Astrocyte of the hippocampus (primary cell): Measurements from ENCODE around the gene HOXA5.

Experiments used
- DNase-seq: peaks from one replicate; pipeline ENCODE4 v3.0.0; 2011; ENCODE audit warnings: low read depth, low spot score

Gene HOXA5

DNA sequence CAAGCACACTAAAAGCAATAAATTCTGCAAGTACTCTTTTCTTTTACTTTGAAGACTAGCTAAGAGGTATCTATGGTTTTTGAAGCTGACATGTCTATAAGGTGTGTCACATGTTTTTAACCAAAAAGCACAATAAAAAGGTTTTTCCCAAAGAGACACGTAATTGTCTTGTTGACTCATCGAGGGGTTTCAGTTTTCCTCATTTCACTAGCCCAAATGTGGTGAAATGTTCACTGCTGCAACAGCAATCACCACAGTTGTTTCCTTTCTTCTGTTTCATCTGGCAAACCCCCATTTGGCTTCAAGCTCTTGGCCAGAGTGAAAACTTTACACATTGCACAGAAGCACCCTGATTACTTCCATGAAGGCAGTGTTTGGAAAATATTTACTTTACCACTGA is 9.1 kb downstream of the HOXA5 start:
- peak; percentile 37 for DNase-seq

DNA sequence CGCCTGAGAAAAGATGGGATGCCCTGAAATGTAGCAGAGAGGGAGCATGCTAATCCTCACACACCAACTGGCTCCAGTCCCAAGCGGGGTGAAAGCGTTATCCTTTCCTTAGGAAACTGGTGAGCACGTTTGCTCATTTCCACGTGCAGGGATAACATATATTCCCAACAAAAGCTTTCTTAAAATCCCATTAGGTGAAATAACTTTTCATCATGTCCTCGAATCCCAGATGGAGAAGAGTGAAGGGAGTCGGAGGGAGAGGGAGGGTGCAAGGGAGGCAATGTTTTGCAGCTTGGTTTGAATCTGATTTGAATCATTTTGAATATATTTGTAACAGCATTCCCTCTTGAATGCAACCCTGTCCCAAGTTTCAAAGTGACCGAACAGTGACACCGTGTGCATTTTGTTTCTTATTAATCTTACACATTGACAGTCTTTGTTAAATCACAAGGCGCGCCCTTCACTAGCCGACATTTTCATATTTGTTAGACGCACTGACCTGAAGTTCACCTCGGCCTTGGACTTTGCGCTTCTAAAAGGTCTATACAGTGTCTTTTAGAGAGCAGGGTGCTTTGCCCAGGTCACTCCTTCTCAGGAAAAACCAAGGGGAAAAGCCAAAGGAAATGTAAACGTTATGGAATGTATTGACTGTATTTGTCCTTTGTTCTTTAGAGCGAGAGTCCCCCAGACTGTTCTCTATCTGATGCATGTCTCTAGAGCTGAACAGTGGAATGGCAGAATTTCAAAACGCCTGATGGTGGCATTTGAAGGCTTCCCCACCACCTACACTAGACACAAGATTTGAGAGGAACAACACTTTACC is 9.9 kb downstream of the HOXA5 start:
- DNase-seq, result no peak

DNA sequence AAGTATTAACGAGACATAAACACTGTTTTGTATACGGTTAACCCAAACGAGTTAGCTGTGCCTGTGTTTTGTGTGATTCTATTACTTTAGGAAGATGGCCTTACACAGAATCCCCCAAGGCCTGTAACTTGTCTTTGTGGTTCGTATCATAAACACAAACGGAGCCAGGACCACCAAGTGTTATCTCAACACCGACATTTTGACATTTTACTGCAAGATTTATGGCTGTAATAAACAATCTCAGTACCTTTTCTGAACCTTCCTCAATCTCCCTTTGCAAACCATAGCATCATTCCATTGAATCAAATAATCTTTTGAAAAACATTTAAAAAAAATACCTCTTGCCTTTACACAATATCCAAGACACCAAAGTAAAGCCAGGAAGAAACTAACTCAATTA is 10.5 kb downstream of the HOXA5 start:
- no peak for DNase-seq

DNA sequence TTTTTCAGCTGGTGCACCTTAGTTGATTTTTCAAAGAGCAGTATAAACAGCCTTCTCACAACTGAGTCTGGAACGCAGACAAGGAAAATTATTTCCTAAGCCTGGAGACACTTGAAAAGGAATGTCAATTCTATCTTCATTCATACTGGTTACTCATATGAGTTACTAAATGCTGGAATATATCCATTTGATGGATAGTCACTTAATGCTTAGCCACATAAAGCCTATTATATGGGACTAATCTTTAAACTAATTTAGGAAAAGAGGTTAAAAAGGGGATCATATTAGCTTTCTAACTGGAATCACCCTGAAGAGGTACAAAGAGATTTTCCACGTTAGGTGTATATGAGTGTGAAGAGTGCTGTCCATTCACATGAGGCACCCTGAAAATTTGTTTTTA is 11.3 kb downstream of the HOXA5 start:
- DNase-seq, result no peak

DNA sequence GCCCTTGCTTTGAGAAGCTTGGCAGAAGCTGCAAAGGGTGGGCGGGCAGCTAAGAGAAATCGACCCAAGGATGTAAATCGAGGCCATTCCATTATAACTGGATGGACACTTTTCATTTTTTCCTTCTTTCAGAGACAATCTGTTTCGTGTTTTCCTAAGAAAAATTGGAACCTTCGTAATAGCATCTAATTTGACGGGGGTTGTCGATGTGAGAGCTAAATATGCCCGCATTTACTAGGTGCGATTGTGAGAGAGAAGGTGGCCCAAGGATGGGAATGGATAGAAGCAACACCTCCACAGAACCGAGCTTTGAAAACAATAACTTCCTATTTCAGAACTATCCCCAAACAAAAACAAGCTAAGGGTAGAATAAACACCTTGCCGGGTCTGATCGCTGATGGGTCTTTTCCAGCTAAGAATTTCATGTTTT is 12.1 kb downstream of the HOXA5 start:
- DNase-seq, result no peak

DNA sequence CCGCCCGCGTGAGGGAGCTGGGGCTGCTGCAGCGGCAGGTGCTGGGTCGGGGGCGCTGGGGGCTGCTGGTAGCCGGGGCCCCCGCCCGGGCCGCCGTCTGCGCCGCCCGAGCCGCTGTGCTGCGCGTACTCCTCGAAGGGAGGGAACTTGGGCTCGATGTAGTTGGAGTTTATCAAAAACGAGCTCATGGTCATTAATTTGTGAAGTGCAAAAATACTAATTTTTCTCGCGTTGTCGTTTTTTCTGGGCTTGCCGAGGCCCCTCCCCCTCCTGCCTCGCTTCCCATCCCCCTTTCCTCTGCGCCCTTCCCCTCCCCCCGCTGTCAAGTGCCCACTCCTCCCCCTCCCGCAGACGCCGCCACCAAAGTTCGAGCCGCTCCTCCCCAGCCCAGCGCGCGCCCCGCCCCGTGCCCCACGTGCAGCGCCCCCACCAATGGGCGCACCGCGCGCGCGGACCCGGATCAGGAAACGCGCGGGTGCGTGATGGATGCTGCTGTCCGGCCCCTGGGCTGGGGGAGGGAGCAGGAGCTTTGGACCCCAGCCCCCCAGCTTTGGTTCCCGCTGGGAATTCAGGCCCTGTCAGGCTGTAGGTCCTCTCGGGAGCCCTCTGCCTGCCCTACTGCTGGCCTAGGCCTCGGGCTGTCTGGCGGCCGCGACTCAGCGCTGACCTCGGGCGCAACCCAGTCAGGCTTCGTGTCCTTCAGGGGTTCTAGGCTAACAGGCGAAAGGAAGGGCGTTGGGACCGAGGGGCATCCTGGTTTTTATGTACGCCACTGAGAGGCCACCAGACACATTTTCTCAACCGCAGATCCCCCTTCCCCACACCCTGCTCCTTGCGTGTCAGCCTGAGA is 12.7 kb downstream of the HOXA5 start, which contains the start of gene HOXA4:
TSS of gene HOXA4 (minus strand) at position 218 of the 850 bp plus-strand sequence. CDS start at position 194, 24 bp downstream.
- peak; percentile 52 for DNase-seq

DNA sequence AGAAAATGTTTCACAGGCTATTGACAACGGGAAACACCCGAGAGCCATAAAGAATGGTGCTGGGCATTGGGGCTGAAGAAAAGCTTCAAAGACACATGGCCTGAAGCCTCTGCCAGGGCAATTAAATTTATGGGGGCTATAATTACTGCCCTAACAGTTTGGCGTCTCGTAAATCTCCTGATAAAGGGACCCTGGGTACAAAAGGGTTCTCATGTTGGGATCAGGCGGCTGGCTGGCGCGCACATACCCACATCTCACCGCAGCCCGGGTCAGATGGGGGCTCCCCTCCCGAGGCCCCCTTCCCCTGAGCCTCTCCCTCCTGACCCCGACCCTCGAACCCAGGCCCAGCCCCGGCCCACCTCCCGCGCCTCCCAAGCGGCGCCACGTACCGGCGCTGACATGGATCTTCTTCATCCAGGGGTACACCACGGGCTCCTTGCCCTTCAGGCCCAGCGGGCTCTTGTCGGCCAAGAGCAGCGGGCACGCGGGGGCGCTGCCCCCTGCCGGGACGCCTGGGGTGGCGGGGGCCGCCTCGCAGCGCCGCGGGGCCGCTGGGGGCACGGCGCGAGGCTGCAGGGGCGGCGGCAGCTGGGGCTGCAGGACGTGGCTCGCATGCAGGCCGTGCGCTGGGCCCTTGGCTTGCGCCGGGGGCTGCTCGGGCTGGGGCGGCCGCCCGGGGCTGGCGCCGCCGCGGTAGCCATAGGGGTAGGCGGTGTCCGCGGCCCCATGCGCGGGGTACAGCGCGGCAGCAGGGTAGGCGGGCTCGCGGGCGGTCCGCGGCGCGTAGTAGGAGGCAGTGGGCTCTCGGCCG is 13.5 kb downstream of the HOXA5 start:
- no peak for DNase-seq

DNA sequence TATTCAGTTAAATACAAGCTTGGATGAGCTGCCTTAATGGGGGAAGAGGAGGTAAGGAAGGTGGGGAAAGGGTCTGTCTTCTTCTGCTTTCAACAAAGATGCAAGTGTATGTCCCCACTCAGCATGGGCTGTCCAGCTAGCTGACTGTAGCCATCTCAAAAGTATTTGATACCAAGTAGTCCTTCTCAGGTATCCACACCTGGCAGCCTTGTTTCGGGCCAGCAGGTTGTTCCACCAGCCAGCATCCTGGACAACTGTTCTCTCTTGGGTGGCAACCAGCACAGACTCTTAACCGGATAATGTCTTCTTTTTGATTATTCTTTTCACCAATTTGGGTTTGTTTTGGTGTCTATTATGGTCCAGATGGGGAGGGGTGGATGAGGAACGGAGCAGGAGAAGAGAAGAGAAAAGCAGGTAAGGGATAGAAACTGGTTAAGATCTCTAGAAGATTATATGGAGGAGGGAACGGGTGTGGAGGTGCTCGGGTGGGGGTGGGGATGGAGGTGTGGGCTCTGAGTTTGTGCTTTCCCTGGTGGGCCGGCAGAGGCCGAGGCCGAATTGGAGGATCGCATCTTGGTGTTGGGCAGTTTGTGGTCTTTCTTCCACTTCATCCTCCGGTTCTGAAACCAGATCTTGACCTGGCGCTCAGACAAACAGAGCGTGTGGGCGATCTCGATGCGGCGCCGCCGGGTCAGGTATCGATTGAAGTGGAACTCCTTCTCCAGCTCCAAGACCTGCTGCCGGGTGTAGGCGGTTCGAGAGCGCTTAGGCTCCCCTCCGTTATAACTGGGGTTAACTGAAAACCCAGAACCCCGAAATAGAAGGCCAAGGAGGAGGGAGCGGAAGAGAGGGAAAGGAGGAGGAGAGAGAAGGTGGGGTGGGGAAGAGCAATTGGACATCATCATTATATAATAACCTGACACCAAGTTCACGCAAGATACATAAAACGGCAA is 14.4 kb downstream of the HOXA5 start:
- DNase-seq, result no peak

DNA sequence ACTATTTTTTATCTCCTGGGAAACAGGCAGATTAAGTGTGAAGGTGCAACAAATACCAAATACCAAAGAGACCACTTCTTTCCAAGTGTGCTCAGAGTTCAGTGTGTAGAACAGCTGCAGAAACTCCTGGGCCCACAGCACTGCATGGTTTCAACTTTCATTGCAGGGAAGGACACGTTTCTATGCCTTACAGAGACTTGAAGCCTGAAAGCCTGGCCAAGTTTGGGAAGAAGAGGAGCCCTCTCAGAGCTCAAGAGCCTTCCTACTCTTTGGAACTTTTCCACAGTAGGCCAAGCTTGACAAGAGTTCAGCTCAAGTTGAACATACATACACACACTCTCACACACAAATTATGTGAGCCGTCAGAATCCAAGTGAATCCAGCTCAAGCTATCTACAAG is 15.4 kb downstream of the HOXA5 start:
- no peak for DNase-seq

DNA sequence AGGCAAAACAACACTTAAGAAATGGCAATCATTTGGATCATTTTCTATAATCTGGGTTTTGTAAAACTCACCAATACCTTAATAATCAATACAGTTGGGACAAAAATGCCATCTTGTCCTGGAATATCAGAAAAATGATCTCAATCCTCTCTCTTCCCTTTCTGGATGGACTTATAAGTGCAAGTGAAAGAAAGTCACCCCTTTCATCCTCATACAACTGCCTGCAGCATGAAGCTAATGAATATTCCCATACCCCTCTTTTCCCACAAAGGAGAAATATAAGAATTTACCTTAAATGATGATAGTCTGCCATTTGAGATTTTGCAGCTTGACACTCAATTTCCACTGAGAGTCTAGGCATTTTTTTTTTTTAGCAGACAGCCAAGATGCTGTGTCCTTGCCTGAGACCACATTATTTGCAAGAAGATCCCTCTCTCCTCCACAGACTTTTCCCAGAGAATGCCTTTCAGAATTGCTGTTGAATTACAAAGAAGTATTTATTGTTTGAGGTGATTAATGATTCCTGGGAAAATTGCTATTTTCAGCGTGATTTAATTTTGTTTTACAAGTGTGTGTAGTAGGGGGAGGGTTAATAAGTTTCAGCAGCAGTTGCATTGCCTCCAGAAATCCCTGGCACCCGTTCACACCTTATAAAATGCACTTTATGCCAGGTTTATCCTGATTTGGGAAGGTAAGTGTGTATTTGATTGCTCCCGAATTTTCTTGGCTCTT is 16.7 kb downstream of the HOXA5 start:
- no peak for DNase-seq

DNA sequence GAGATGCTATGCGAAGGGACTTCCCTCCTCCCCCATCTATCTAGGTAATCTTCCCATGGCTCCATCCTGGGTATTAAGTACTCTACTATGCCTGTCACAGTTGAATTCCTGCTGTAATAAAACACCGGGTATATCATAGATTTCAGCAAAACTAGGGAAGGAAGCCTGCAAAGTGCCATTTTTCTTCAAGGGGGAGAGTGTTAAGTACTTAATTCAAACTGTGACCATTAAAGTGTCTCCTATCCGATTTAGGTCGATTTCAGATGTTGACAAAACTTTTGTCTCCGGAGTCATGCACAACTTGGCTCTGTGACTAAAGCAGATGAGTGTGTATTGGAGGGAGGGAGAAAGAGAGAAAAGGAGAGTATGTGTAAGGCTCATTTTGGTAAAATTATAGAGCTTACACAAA is 17.5 kb downstream of the HOXA5 start:
- DNase-seq, result no peak

DNA sequence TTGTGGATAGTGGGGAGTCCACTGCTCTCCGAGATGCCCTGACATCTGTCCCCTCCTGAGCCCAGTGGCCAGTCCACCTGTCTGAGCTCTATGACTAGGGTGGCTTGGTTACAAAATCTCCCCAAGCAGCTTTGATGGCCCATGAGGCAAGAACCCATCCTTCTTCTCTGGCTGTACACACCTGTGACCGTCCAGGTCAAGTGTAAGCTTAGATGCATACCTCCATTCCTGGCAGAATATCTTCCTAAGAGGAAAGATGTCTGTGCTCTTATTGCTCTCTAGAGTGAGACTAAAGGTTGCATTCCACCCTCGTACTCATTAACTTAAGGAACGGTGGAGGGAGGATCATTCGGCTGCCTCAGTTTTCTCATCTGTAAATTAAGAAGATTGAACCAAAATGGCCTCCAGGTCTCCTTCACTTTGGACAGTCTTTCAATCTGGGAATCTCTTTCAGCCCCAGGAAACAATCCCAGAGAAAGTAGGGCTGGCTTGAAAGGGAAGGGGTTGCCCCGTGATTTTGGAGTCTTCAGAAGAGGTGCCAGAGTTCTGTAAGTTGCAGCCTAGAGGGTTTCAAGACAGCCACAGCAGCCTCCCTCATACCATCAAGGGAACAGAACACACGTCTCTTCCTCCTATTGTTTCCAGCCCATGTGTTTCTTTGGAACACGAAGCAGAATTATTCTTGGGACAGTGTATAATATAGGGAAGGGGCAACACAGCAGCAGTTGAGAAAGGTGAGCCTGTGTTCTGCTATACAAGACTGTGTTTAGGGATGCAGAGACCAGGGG is 18.4 kb downstream of the HOXA5 start:
- no peak for DNase-seq

DNA sequence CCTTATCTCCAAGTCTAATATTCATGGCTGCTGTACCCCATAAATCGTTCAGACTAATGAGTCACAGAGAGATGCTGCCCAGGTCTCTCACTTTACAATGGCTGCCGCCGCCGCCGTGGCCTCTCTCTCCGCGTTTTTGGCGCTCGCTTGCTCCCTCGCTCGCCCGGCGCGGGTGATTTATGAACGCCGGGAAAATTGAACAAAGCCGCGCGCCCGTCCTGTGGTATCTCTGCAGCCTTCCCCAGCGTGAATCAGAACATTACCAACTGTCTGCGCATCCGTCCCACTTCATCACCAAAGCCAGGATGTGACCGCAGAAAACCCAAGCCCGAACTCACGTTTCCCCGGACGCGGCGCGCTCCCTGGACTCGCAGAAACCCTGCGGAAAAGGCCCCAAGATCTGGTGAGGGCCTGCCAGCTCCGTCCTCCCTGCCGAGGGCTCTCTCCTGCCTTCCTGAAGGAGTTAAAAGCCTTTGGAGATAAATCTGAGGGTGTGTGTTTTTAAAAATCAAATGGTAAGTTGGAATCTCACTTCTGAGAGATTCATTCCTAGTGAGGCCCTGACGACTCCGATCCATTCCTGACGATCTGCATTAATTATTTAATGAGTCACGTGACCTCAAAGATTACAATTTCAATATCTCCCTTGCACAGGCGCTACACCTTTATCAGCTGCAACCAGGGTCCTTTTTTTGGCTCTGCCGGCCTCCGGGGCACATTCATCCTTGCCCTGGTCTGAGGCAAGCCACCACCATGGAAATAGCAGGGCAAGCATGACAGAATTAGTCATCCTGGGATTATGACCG is 19.2 kb downstream of the HOXA5 start:
- DNase-seq, result peak; percentile 64

DNA sequence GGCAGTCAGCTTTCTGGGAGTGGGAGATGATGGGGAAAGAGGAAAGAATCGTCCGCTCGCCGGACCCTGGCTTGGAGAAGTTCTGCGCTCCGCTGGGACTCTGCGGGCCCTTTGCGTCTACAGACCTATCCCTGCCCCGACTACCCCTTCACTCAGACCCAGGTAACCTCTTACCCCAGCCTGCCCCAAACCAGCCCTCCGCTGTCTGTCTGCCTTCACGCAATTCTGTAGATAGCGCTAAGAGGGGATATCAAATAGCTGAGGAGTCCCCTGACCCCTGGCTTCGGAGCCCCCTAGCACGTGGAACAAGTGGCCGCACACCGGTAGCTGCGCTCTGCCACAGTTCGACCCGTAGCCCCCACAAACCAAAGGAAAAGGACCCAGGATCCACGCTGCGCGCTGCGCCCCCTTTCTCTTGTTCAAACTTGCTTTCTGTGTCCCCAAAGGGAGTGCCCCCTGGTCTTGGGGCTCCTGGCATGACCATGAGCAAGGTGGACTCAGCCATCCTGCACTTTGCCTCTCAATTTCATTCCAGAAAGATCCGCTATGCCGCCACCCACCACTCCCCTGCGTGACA is 19.9 kb downstream of the HOXA5 start:
- DNase-seq, result no peak

DNA sequence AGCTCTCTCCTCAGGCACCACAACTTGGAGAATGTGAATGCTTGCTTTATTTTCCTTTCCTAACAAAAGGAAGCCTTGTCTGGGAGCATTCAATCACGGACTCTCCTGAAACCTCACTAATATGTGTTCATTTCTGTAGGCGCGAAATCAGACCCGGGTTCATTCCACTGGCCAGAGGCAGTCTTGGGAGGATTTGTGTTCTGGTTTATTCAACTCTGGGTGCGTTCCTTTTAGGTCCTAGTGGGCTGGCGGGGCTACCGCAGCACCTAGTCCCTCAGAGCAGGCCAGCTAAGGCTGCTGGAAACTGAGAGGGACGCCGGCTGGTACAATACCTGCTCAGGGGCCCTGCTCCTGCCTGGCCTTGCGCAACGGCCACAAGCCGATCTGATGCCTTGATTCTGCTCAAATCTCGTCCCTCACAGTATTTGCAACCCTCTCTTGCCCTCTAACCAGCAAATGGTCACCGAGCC is 20.4 kb downstream of the HOXA5 start:
- no peak for DNase-seq

DNA sequence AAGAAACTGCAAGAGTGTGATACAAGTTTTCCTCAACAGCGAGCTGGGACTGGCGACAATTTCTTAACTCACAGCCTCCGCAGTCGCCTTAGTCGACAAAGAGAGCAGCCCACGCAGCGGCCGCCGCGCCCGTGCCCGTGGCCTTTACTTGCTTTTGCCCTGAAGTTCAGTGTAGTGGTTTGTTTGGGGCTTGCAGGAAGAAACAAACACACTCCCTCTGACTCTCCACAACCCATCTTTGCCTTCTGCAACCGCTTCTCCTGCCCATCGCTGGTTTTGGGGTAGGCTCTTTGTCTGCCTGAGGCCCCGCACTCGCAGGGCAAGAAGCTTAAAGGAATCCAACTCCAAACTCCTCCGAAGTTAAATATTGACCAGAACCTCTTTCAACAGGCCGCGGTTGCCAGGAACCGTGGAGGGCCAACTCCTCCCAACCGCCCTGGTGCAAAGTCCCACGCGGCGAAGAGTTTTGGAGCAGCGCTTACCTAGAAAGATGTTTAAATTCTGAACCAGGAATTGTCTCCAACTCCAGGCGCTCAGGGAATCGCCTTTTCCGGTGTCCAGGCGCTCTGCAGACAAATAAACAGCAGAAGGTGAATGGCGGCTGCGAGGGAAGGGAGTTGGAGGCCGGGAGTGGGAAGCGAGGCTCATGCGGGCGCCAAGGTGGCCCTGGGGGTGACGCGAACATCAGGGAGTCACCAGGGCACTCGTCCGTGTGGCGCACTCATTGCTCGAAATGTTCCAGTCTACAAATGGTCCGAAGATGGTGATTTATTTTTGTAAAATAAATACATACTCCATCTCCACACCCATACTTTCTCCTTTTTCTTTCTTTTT is 21.2 kb downstream of the HOXA5 start:
- DNase-seq, result no peak

DNA sequence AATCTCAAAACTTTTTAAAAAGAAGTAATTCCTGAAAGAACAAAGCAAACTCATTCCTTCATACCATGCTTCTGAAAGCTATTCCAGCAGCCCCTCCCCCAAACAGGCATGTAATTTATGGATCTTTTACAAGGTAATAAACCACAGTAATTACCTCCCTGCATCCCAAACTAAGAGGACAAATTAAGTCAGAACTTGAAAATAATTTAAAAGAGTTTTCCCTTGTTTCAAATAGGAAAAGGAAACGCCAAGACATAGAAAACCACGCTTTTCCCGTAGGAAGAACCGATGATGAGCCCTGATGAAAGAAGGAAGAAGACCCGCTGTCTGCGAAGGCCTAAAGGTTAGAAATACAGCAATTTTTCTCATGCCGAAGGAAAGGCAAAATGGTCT is 21.8 kb downstream of the HOXA5 start:
- no peak for DNase-seq
